ENCODE results near the gene IRF2BPL. TPM values are rescaled to one million over a fixed set of nuclear protein-coding genes. Genes with fewer than 3 reads are reported as not detected.

Gene IRF2BPL
- total and polyA plus RNA-seq, 2 of the 4 experiments (the other 2 are of a cell fraction) = 6.3 to 14.5 TPM

DNA sequence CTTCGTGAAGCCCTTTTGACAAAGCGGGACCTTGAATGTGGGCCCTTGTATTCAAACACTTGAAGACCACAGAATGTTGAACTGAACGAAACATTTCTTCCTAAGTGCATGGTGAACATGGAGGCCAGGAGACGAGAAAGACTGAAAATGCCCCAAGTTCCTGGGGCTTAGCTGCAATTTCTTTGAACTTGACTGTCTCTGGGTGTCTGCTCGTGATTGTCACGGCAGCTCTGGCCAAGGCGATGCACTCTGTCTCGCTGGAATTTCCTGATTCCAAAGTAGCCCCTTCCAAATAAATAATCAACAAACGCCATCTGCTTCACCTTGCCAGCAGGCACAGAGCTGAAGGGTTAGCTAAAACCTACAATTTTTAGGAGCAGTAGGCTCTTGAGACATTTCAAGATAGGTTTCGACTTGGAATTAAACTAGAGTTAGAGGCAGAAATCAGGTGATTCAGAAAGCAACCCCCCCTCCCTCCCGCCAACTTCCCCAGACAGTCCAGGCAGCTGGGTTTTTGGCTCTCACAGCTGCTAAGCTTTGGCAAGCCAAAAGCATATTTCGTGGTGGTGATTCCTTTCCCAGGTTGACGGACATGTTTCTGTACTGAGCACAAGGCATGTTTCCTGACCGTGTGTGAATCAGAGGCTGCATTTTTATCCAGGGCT lies 13.5 kb upstream of the IRF2BPL start (continued):
- TF ChIP-seq BHLHE40 (IDR thresholded peaks at IDR 0.05; ENCODE audit: low read depth, low read length) = peak; percentile 36; the same call in 1 of the 2 replicates

DNA sequence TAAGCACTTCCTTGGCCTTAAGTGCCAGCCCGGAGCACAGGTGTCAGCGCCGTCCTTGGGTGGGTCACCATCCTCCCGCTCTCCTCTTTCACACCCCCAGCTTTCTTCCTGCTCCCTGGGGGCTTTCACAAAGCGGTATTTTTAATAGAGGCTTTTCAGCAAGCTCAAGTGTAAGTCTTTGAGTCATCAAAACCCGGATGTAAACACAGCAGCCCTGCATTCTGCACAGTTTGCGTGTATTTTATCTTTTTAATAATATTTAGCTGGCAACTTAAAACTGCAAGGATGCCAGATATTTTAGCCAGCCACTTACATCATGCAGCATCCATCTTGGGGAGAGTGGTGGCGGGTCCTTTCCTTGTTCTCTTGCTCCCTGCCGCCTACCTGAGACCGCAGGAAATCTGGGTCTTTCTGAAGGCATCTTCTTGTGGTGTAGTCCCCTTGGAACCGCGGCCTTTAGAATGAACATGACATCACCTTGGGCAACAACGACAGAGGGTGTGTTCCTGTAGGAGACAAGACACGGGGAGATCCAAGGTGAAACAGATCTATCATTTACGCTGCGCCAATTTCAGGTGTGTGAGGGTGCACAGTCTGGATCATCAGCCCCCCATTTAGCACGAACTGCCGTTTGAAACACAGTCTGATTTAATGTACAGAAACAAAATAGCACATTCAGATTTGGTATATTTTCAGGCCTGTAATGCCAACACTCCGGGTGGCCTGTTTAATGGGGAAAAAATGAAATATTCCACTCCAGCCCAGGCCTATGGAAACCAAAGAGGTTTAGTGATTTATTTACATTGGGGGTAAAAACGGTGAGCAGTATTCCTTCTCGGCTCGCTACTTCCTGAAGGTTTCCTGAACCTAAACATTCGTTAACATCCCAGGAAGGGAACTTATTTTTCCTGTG lies 12.5 kb upstream of the IRF2BPL start:
- Histone ChIP-seq H3K9ac (ENCODE audit: low read depth, low read length) (peak overlapping the region; percentile 66), H3K79me1 (ENCODE audit: low read depth in 1 of 2, low read length in 2 of 2) (peaks cover 0 to 26% of the 10 kb centered on the region in 2 experiments; a peak in 2 of 4 replicates), H3K14ac (replicated peaks; ENCODE audit: low read depth, low read length) (peak overlapping the region; percentile 93), H2AFZ (replicated peaks; ENCODE audit: low read length, poor library complexity) (peak overlapping the region; percentile 82), H4K91ac (ENCODE audit: insufficient read depth, low read depth, low read length) (peak overlapping the region; percentile 99), H3K23ac (ENCODE audit: low read depth, low read length) (peak overlapping the region; percentile 94), H2AK5ac (ENCODE audit: low read depth, low read length) (peak overlapping the region; percentile 97), H3K27ac (ENCODE audit: insufficient read depth, low read length) (peak overlapping the region; percentile 93), H3K9me3 (ENCODE audit: control insufficient read depth, insufficient read depth, low read length) (no peaks in the 10 kb centered on the region), H3K4me3 (ENCODE audit: insufficient read depth, low read depth, low read length) (peak overlapping the region; percentile 6; the same call in 1 of the 2 replicates), H4K8ac (ENCODE audit: low read depth in 2 of 2, low read length in 2 of 2) (peak overlapping the region; percentile 76 to 95), H3K4ac (ENCODE audit: low read depth, low read length) (peak overlapping the region; percentile 99), H2BK5ac (ENCODE audit: low read depth, low read length, poor library complexity, severe bottlenecking) (peak overlapping the region; percentile 96), H4K20me1 (ENCODE audit: insufficient read depth, low read length) (no peaks in the 10 kb centered on the region), H3K56ac (ENCODE audit: extremely low read depth, insufficient read depth, low read length) (peak overlapping the region; percentile 94), H2BK20ac (ENCODE audit: low read depth, low read length) (peak overlapping the region; percentile 97), H3K27me3 (ENCODE audit: control insufficient read depth, insufficient read depth, low read length) (no peaks in the 10 kb centered on the region), H3K4me2 (ENCODE audit: low read depth, low read length) (peak overlapping the region; percentile 80), H3K36me3 (ENCODE audit: control insufficient read depth, insufficient read depth, low read length) (no peaks in the 10 kb centered on the region), H2BK120ac (ENCODE audit: low read depth, low read length) (peak overlapping the region; percentile 98), H3K4me1 (ENCODE audit: control insufficient read depth, insufficient read depth, low read length) (peaks cover 49% of the 10 kb centered on the region), H2AK9ac (replicated peaks; ENCODE audit: low read depth, low read length, poor library complexity) (peak overlapping the region; percentile 89), H4K5ac (ENCODE audit: low read depth, low read length) (peak overlapping the region; percentile 89), H3K18ac (ENCODE audit: low read depth, low read length) (peak overlapping the region; percentile 100), H2BK15ac (ENCODE audit: low read depth, low read length) (peak overlapping the region; percentile 88), H3K9me1 (ENCODE audit: insufficient read depth, low read length) (peaks cover 23% of the 10 kb centered on the region)
- intact Hi-C loops (cut with micrococcal nuclease) = loop anchor here (1.0 kb wide), 1 partner anchor 13 kb away; the partner anchor contains the start of gene IRF2BPL
- in situ Hi-C loops (cut with MboI; ENCODE audit: low sequenced_read_pairs) = loop anchor here (25.0 kb wide), 1 partner anchor 1754 kb away; the partner anchor contains the start of gene FOS
- dilution Hi-C loops (cut with HindIII; ENCODE audit: low sequenced_read_pairs, unreplicated experiment) = no loop called here
- DNase-seq = peak; percentile 96
- CTCF ChIA-PET = interaction anchor here (0.5 to 1.6 kb wide), 6 partner anchors 9 to 128 kb away, joined by 3 to 6 read pairs (median 3); no protein-coding TSS in a partner anchor
- no peak for TF ChIP-seq RFX5 (IDR thresholded peaks at IDR 0.05; ENCODE audit: low read depth, low read length)
- no peak for TF ChIP-seq USF2 (IDR thresholded peaks at IDR 0.05; ENCODE audit: low read depth, low read length)
- TF ChIP-seq FOS (IDR thresholded peaks at IDR 0.05; ENCODE audit: low read depth, low read length) = peak; percentile 73; the same call in 1 of the 2 replicates
- peak; percentile 49; the same call in 1 of the 2 replicates for TF ChIP-seq MAZ (IDR thresholded peaks at IDR 0.05; ENCODE audit: borderline replicate concordance, low read depth, low read length)
- TF ChIP-seq POLR2A (IDR thresholded peaks at IDR 0.05; ENCODE audit: low read depth, low read length) = 0 out of 2 replicates have a peak, but pooled peaks have one; percentile 21
- TF ChIP-seq MAFK (IDR thresholded peaks at IDR 0.05; ENCODE audit: low read depth, low read length) = peak; percentile 76
- peak; percentile 65; the same call in 1 of the 2 replicates for TF ChIP-seq CEBPB (IDR thresholded peaks at IDR 0.05; ENCODE audit: low read depth, low read length)
- ATAC-seq (ENCODE audit: low read depth) = peak; percentile 30
- POLR2A ChIA-PET (ENCODE audit: unreplicated experiment) = interaction anchor here (0.6 to 1.7 kb wide), 6 partner anchors 9 to 122 kb away, joined by 3 to 9 read pairs (median 6); no protein-coding TSS in a partner anchor
- BruUV-seq (replicated peaks) = TSS peak; percentile 67
- 8% methylated on average over 4 of the region's 23 CpGs; no CpG with 5 or more reads in 1 of the 2 experiments for WGBS, 2 experiments (ENCODE audit: extremely low coverage in 2 of 2, insufficient read length in 1 of 2)

Data from IMR-90 (cell line).